IPS-NIHi7 (cell line): Measurements from ENCODE around the gene RAD54L.
"Not testable (repeated sequence)": the region's sequence is repeated elsewhere in the genome, so short reads cannot be mapped to it uniquely, and the experiment has no call there.

Experiments
- DNase-seq: peaks from one replicate; pipeline ENCODE4 v3.0.0; 2012; ENCODE audit warnings: mixed read lengths; ENCODE audit errors: extremely low spot score

The RAD54L gene

GRCh38 chr1:46241733-46242132 is 5.8 kb upstream of the RAD54L start:
- DNase-seq: not testable (repeated sequence)

GRCh38 chr1:46242918-46243317 is 4.6 kb upstream of the RAD54L start:
- DNase-seq: no peak

GRCh38 chr1:46243831-46244230 is 3.7 kb upstream of the RAD54L start:
- not testable (repeated sequence) for DNase-seq

- DNase-seq: peak; percentile 43
Observed at GRCh38 chr1:46244656-46245371, 2.7 kb upstream of the RAD54L start.

GRCh38 chr1:46246136-46246535 is 1.4 kb upstream of the RAD54L start:
- not testable (repeated sequence) for DNase-seq

GRCh38 chr1:46246548-46247435 is 771 bp upstream of the RAD54L start:
- DNase-seq: peak; percentile 99

- peak; percentile 76 for DNase-seq
Observed at GRCh38 chr1:46248122-46248920, 758 bp downstream of the RAD54L start.

GRCh38 chr1:46254668-46255067 is 7.1 kb downstream of the RAD54L start:
- DNase-seq: no peak

GRCh38 chr1:46256523-46256922 is 9.0 kb downstream of the RAD54L start:
- no peak for DNase-seq

- DNase-seq: no peak
Observed at GRCh38 chr1:46262508-46262907, 14.9 kb downstream of the RAD54L start.

GRCh38 chr1:46263146-46263545 is 15.6 kb downstream of the RAD54L start:
- DNase-seq: no peak

- DNase-seq: no peak
Observed at GRCh38 chr1:46268578-46268977, 21.0 kb downstream of the RAD54L start.

GRCh38 chr1:46274225-46275029 is 26.9 kb downstream of the RAD54L start:
- DNase-seq: no peak

- no peak for DNase-seq
Observed at GRCh38 chr1:46275030-46275337, 27.4 kb downstream of the RAD54L start.

GRCh38 chr1:46277658-46278373 is 30.3 kb downstream of the RAD54L start:
- DNase-seq: no peak

GRCh38 chr1:46278807-46279206 is 31.2 kb downstream of the RAD54L start:
- no peak for DNase-seq

- DNase-seq: no peak
Observed at GRCh38 chr1:46280092-46280491, 32.5 kb downstream of the RAD54L start.

- no peak for DNase-seq
Observed at GRCh38 chr1:46281021-46281420, 33.5 kb downstream of the RAD54L start.

GRCh38 chr1:46284058-46284457 is 36.5 kb downstream of the RAD54L start:
- no peak for DNase-seq

- DNase-seq: no peak
Observed at GRCh38 chr1:46284597-46285564, 37.3 kb downstream of the RAD54L start.
